GM19467 (cell line): ENCODE measurements around the gene POTEE.
"Not testable (repeated sequence)": the region's sequence is repeated elsewhere in the genome, so short reads cannot be mapped to it uniquely, and the experiment has no call there.

Source experiments
- ATAC-seq: cut with Tn5 transposase; IDR thresholded peaks from one replicate; pipeline ENCODE4 v1.9.1; 2021; ENCODE audit warnings: mild to moderate bottlenecking, moderate library complexity; ENCODE audit not compliant: unreplicated experiment

POTEE gene

GRCh38 chr2:131209030-131209772 lies at the start of gene POTEE:
POTEE (plus strand) TSS chr2:131209536; CDS start chr2:131218403, 8,867 bp downstream.
- ATAC-seq, result not testable (repeated sequence)

GRCh38 chr2:131165562-131165961 lies 43.8 kb upstream of the POTEE start:
- ATAC-seq, result not testable (repeated sequence)

- ATAC-seq, result no peak
Measured at GRCh38 chr2:131168538-131168937, 40.8 kb upstream of the POTEE start.

GRCh38 chr2:131178050-131178449 lies 31.3 kb upstream of the POTEE start:
- not testable (repeated sequence) for ATAC-seq

- ATAC-seq, result not testable (repeated sequence)
Measured at GRCh38 chr2:131178721-131179418, 30.5 kb upstream of the POTEE start.

GRCh38 chr2:131181451-131181850 lies 27.9 kb upstream of the POTEE start:
- ATAC-seq, result not testable (repeated sequence)

GRCh38 chr2:131193421-131193820 lies 15.9 kb upstream of the POTEE start:
- ATAC-seq, result not testable (repeated sequence)

GRCh38 chr2:131196186-131196585 lies 13.2 kb upstream of the POTEE start:
- not testable (repeated sequence) for ATAC-seq

GRCh38 chr2:131201098-131201497 lies 8.2 kb upstream of the POTEE start:
- no peak for ATAC-seq

- ATAC-seq, result not testable (repeated sequence)
Measured at GRCh38 chr2:131207839-131208238, 1.5 kb upstream of the POTEE start.

- ATAC-seq, result not testable (repeated sequence)
Measured at GRCh38 chr2:131209773-131210104, 403 bp downstream of the POTEE start.

GRCh38 chr2:131210434-131211211 lies 1.3 kb downstream of the POTEE start:
- ATAC-seq, result not testable (repeated sequence)

GRCh38 chr2:131217238-131217986 lies 8.1 kb downstream of the POTEE start:
- ATAC-seq, result not testable (repeated sequence)

- not testable (repeated sequence) for ATAC-seq
Measured at GRCh38 chr2:131235543-131236449, 26.5 kb downstream of the POTEE start.
